HG03095 (cell line): ENCODE results near the gene KRTAP1-3.
"Not testable (repeated sequence)": the region's sequence is repeated elsewhere in the genome, so short reads cannot be mapped to it uniquely, and the experiment has no call there.

Experiments
- ATAC-seq: cut with Tn5 transposase; IDR thresholded peaks from one replicate; pipeline ENCODE4 v1.9.1; 2021; ENCODE audit warnings: moderate library complexity; ENCODE audit not compliant: unreplicated experiment

Gene KRTAP1-3

GRCh38 chr17:41012326-41013120, 22.2 kb downstream of the KRTAP1-3 start:
- ATAC-seq = no peak

- ATAC-seq = no peak
These were observed 24.2 kb downstream of the KRTAP1-3 start for GRCh38 chr17:41010441-41010840.

- no peak for ATAC-seq
These were observed 24.7 kb downstream of the KRTAP1-3 start for GRCh38 chr17:41009936-41010335.

- ATAC-seq = no peak
These were observed 25.3 kb downstream of the KRTAP1-3 start for GRCh38 chr17:41009301-41009760.

GRCh38 chr17:41008811-41009210, 25.9 kb downstream of the KRTAP1-3 start, which contains the start of gene KRTAP3-1:
KRTAP3-1 (minus strand) TSS chr17:41009128; CDS start chr17:41009074, 54 bp downstream.
- no peak for ATAC-seq

- ATAC-seq = no peak
These were observed 30.3 kb downstream of the KRTAP1-3 start for GRCh38 chr17:41004397-41004796.

GRCh38 chr17:41003926-41004325, 30.7 kb downstream of the KRTAP1-3 start:
- ATAC-seq = no peak

- no peak for ATAC-seq
These were observed 31.9 kb downstream of the KRTAP1-3 start for GRCh38 chr17:41002814-41003213.

- no peak for ATAC-seq
These were observed 32.9 kb downstream of the KRTAP1-3 start for GRCh38 chr17:41001795-41002194.

GRCh38 chr17:40999563-40999962, 35.1 kb downstream of the KRTAP1-3 start, which contains the start of gene KRTAP3-2:
KRTAP3-2 (minus strand) TSS chr17:40999906; CDS start chr17:40999853, 53 bp downstream.
- ATAC-seq = not testable (repeated sequence)

- ATAC-seq = no peak
These were observed 37.3 kb downstream of the KRTAP1-3 start for GRCh38 chr17:40997361-40997760.

GRCh38 chr17:40996829-40997228, 37.8 kb downstream of the KRTAP1-3 start:
- no peak for ATAC-seq

- ATAC-seq = no peak
These were observed 39.6 kb downstream of the KRTAP1-3 start for GRCh38 chr17:40995116-40995515.

GRCh38 chr17:40993839-40994238, 40.8 kb downstream of the KRTAP1-3 start, which contains the start of gene KRTAP3-3:
KRTAP3-3 (minus strand) TSS chr17:40994164; CDS start chr17:40994097, 67 bp downstream.
- ATAC-seq = no peak

GRCh38 chr17:40993084-40993483, 41.6 kb downstream of the KRTAP1-3 start:
- ATAC-seq = no peak

- ATAC-seq = no peak
These were observed 42.0 kb downstream of the KRTAP1-3 start for GRCh38 chr17:40992666-40993065.

- ATAC-seq = no peak
These were observed 47.8 kb downstream of the KRTAP1-3 start for GRCh38 chr17:40986920-40987319.

GRCh38 chr17:40984226-40984625, 50.4 kb downstream of the KRTAP1-3 start, which contains the start of gene KRT40:
KRT40 (minus strand) TSS chr17:40984326; CDS start chr17:40984273, 53 bp downstream.
- ATAC-seq = no peak
